HCT116 (cell line): ENCODE measurements around the gene SUFU. TPM values are rescaled to one million over a fixed set of nuclear protein-coding genes. Genes with fewer than 3 reads are reported as not detected.

Experiments used
- ATAC-seq: fragments of 200-7000 bp; cut with Tn5 transposase; 2 replicates; pipeline ENCODE4 v1.9.1; 2020; ENCODE audit warnings: mild to moderate bottlenecking, moderate library complexity
- BruUV-seq: library from RNA; stranded (reverse); fragments of 400-500 nt; replicated peaks from 2 replicates; lab custom pipeline; 2021; lab: Mats Ljungman, UMichigan
- CTCF ChIA-PET: fragments of 300-600 bp; sonication (Branson Sonifier 250); formaldehyde crosslinking; loops from one replicate; lab custom pipeline; 2021; ENCODE audit warnings: antibody characterized with exemption; lab: Charles Lee
- POLR2A ChIA-PET: fragments of 300-600, 350-600 bp; sonication (Branson Sonifier 250); formaldehyde crosslinking; loops from one replicate; lab custom pipeline; 2021; ENCODE audit warnings: antibody characterized with exemption; lab: Charles Lee
- RAD21 ChIA-PET, 2 experiments: fragments of 300-600 bp; sonication (Branson Sonifier 250); formaldehyde crosslinking; loops; one replicate each; lab custom pipeline; 2023; ENCODE audit warnings: low total read pairs in 2 of 2; ENCODE audit not compliant: uncharacterized antibody in 2 of 2, unreplicated experiment in 2 of 2, low non-redundant PET in 1 of 2; lab: Charles Lee
- DNase-seq: peaks from one replicate; pipeline ENCODE4 v3.0.0-alpha.2; 2010; ENCODE audit warnings: low read depth, low spot score
- H2AFZ ChIP-seq: fragments of 200-600 bp; shearing (Covaris generic), sonication (generic); 2 replicates; pipeline ENCODE4 v1.6.1; 2017; ENCODE audit warnings: low read depth, mixed run types, mixed read lengths, antibody characterized with exemption, low read length; ENCODE audit not compliant: poor library complexity, severe bottlenecking
- H3K27ac ChIP-seq: 2 replicates; pipeline ENCODE4 v1.5.1; 2012; ENCODE audit warnings: low read depth, low read length
- H3K27me3 ChIP-seq: fragments of 200-600 bp; sonication (generic); 2 replicates; pipeline ENCODE4 v1.6.1; 2016; ENCODE audit warnings: mixed run types, low read length, mixed read lengths; ENCODE audit not compliant: insufficient read depth
- H3K36me3 ChIP-seq, 2 experiments: fragments of 200-500 bp in 1 of 2; fragments of 200-600 bp in 1 of 2; sonication (Bioruptor generic) in 1 of 2; sonication (generic) in 1 of 2; 2 replicates each; pipeline versions ENCODE4 v1.5.1 to v1.6.1; 2014 to 2016; ENCODE audit warnings: low read length in 2 of 2, inconsistent platforms in 1 of 2, mixed read lengths in 1 of 2, mixed run types in 1 of 2; ENCODE audit not compliant: insufficient read depth in 2 of 2, control insufficient read depth in 1 of 2
- H3K4me1 ChIP-seq, 2 experiments: fragments of 200-600 bp in 1 of 2; sonication (generic) in 1 of 2; 2 replicates each; pipeline versions ENCODE4 v1.5.1 to v1.6.1; 2012 to 2017; ENCODE audit warnings: low read length in 2 of 2, inconsistent platforms in 1 of 2, mild to moderate bottlenecking in 1 of 2, mixed read lengths in 1 of 2, mixed run types in 1 of 2, moderate library complexity in 1 of 2; ENCODE audit not compliant: insufficient read depth in 2 of 2, control insufficient read depth in 1 of 2
- H3K4me2 ChIP-seq: fragments of 200-600 bp; sonication (generic); 2 replicates; pipeline ENCODE4 v1.6.1; 2017; ENCODE audit warnings: mixed run types, low read length, mixed read lengths
- H3K4me3 ChIP-seq, 2 experiments: fragments of 200-600 bp in 1 of 2; sonication (generic) in 1 of 2; replicated peaks in 1 of 2; 2 replicates each; pipeline ENCODE4 v1.5.1; 2011 to 2016; ENCODE audit warnings: low read length in 2 of 2, control low read depth in 1 of 2, low read depth in 1 of 2, mild to moderate bottlenecking in 1 of 2, mixed read lengths in 1 of 2, mixed run types in 1 of 2
- H3K79me2 ChIP-seq: fragments of 200-600 bp; sonication (generic); 2 replicates; pipeline ENCODE4 v1.6.1; 2017; ENCODE audit warnings: mild to moderate bottlenecking, mixed run types, low read length, moderate library complexity, mixed read lengths; ENCODE audit not compliant: insufficient read depth
- H3K9ac ChIP-seq: fragments of 200-600 bp; sonication (generic); 2 replicates; pipeline ENCODE4 v1.6.1; 2016; ENCODE audit warnings: low read length, mixed read lengths
- H3K9me2 ChIP-seq: fragments of 200-600 bp; sonication (generic), shearing (Covaris generic); 2 replicates; pipeline ENCODE4 v1.6.1; 2017; ENCODE audit warnings: mixed run types, mild to moderate bottlenecking, moderate library complexity; ENCODE audit not compliant: insufficient read depth
- H3K9me3 ChIP-seq, 2 experiments: fragments of 200-500 bp in 1 of 2; fragments of 200-600 bp in 1 of 2; sonication (Bioruptor generic) in 1 of 2; sonication (generic) in 1 of 2; 2 replicates each; pipeline ENCODE4 v1.6.1; 2014 to 2017; ENCODE audit warnings: low read length in 2 of 2, mixed read lengths in 2 of 2, inconsistent platforms in 1 of 2, low read depth in 1 of 2, mild to moderate bottlenecking in 1 of 2, mixed run types in 1 of 2, moderate library complexity in 1 of 2; ENCODE audit not compliant: control insufficient read depth in 1 of 2, insufficient read depth in 1 of 2
- H4K20me1 ChIP-seq: fragments of 200-600 bp; sonication (generic), shearing (Covaris generic); 2 replicates; pipeline ENCODE4 v1.6.1; 2017; ENCODE audit warnings: mixed run types, mild to moderate bottlenecking, moderate library complexity; ENCODE audit not compliant: insufficient read depth
- CBX3 ChIP-seq: IDR thresholded peaks from 2 replicates; pipeline ENCODE4 v1.6.1; 2012; ENCODE audit warnings: low read depth
- CEBPB ChIP-seq: IDR thresholded peaks from 2 replicates; pipeline ENCODE4 v1.6.1; 2012; ENCODE audit warnings: low read depth
- EGR1 ChIP-seq: IDR thresholded peaks from 2 replicates; pipeline ENCODE4 v1.6.1; 2012; ENCODE audit warnings: low read depth
- EZH2phosphoT487 ChIP-seq: fragments of 200-600 bp; IDR thresholded peaks from 2 replicates; pipeline ENCODE4 v1.6.1; 2018; ENCODE audit warnings: antibody characterized with exemption, borderline replicate concordance
- JUND ChIP-seq: IDR thresholded peaks from 2 replicates; pipeline ENCODE4 v1.6.1; 2012
- POLR2A ChIP-seq: IDR thresholded peaks from 2 replicates; pipeline ENCODE4 v1.7.0; 2011; ENCODE audit warnings: borderline replicate concordance; ENCODE audit not compliant: insufficient read depth, insufficient read length; ENCODE audit errors: extremely low read depth
- POLR2AphosphoS5 ChIP-seq: IDR thresholded peaks from 2 replicates; pipeline ENCODE4 v1.6.1; 2011; ENCODE audit warnings: mild to moderate bottlenecking, low read depth, low read length, moderate library complexity
- RAD21 ChIP-seq: IDR thresholded peaks from 2 replicates; pipeline ENCODE4 v1.6.1; 2012; ENCODE audit warnings: low read depth, mild to moderate bottlenecking
- SP1 ChIP-seq: IDR thresholded peaks from 2 replicates; pipeline ENCODE4 v1.6.1; 2012; ENCODE audit warnings: low read depth
- SRF ChIP-seq: IDR thresholded peaks from 2 replicates; pipeline ENCODE4 v1.6.1; 2012; ENCODE audit warnings: low read depth
- ZFX ChIP-seq: fragments of 450-650 bp; IDR thresholded peaks from 2 replicates; pipeline ENCODE4 v1.6.1; 2017
- intact Hi-C: fragments of 100-400 bp; cut with micrococcal nuclease; formaldehyde crosslinking; loops from 2 replicates; pipeline ENCODE4 v1.10.0; 2022
- total RNA-seq: library from RNA; stranded (reverse); gene quantifications from one replicate; pipeline ENCODE4 v1.2.1, GENCODE V29; 2021; ENCODE audit not compliant: unreplicated experiment
- TF ChIP-seq, protein P1 (sequence below), 3 experiments: fragments of 200-600 bp in 1 of 3; sonication (generic) in 1 of 3; IDR thresholded peaks in 2 of 3; conservative IDR thresholded peaks in 1 of 3; 2 replicates each; pipeline ENCODE4 v1.5.1; 2012 to 2017; ENCODE audit warnings: low read depth in 2 of 3, low read length in 2 of 3, antibody characterized with exemption in 1 of 3, borderline replicate concordance in 1 of 3, control low read depth in 1 of 3, mild to moderate bottlenecking in 1 of 3, mixed read lengths in 1 of 3, mixed run types in 1 of 3, moderate library complexity in 1 of 3; ENCODE audit not compliant: insufficient read depth in 1 of 3
- TF ChIP-seq, protein P2 (sequence below): IDR thresholded peaks from 2 replicates; pipeline ENCODE4 v1.6.1; 2012
- TF ChIP-seq, protein P3 (sequence below): IDR thresholded peaks from 2 replicates; pipeline ENCODE4 v1.6.1; 2012; ENCODE audit warnings: low read depth
- TF ChIP-seq, protein P4 (sequence below): IDR thresholded peaks from 2 replicates; pipeline ENCODE4 v1.6.1; 2011; ENCODE audit warnings: mild to moderate bottlenecking, low read length, moderate library complexity; ENCODE audit not compliant: insufficient replicate concordance; ENCODE audit errors: extremely low read depth
- TF ChIP-seq, protein P5 (sequence below): IDR thresholded peaks from 2 replicates; pipeline ENCODE4 v1.6.1; 2012

SUFU gene
- total RNA-seq, 1 experiment from 2014 or later = 18.8 TPM

DNA sequence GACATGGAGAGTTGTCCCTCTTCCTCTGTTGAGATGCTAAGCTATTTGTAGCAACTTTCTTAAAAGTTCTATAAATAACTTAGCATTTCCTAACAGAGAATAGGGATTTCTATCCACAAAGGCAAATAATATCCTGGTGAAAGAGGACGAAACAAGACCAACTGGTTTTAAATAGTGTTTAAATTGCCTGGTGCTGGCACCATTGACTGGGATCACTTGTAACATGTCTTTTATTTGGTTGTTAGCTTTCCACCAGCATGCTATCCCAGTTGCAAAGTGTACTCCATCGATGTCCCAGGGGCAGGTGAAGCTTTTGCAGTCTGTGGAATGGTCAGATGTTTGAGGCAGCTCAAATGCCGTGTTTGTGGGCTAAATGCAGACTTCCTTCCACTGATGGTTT, 3.7 kb downstream of the SUFU start:
- intact Hi-C loops = no loop called here
- H3K9ac ChIP-seq = no peak overlapping the region
- peaks cover 25% of the 10 kb centered on the region for H3K79me2 ChIP-seq
- H3K9me2 ChIP-seq = no peaks in the 10 kb centered on the region
- peaks cover 8 to 24% of the 10 kb centered on the region in 2 experiments for H3K36me3 ChIP-seq
- DNase-seq (no peak), ATAC-seq (no peak)
- no peaks in the 10 kb centered on the region for H3K9me3 ChIP-seq
- no peak overlapping the region for H3K27ac ChIP-seq
- H3K4me3 ChIP-seq = no peak overlapping the region
- H3K4me1 ChIP-seq = peaks cover 10 to 17% of the 10 kb centered on the region in 2 experiments
- POLR2A ChIA-PET = interaction anchor here (0.7 kb wide), 1 partner anchor 108 kb away, joined by 3 read pairs; no protein-coding TSS in a partner anchor
- CTCF ChIA-PET = interaction anchor here (3.4 kb wide), 1 partner anchor 76 kb away, joined by 12 read pairs; no protein-coding TSS in a partner anchor
- no peak overlapping the region for H2AFZ ChIP-seq
- BruUV-seq = no TSS peak
- TF ChIP-seq, protein P1, sequence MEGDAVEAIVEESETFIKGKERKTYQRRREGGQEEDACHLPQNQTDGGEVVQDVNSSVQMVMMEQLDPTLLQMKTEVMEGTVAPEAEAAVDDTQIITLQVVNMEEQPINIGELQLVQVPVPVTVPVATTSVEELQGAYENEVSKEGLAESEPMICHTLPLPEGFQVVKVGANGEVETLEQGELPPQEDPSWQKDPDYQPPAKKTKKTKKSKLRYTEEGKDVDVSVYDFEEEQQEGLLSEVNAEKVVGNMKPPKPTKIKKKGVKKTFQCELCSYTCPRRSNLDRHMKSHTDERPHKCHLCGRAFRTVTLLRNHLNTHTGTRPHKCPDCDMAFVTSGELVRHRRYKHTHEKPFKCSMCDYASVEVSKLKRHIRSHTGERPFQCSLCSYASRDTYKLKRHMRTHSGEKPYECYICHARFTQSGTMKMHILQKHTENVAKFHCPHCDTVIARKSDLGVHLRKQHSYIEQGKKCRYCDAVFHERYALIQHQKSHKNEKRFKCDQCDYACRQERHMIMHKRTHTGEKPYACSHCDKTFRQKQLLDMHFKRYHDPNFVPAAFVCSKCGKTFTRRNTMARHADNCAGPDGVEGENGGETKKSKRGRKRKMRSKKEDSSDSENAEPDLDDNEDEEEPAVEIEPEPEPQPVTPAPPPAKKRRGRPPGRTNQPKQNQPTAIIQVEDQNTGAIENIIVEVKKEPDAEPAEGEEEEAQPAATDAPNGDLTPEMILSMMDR (IDR thresholded peaks at IDR 0.05 in 2 of 3, conservative IDR thresholded peaks at IDR 0.05 in 1 of 3; ENCODE audit: borderline replicate concordance in 1 of 3, insufficient read depth in 1 of 3, low read depth in 2 of 3, low read length in 2 of 3) = no peak
- TF ChIP-seq CEBPB (no peak), JUND (no peak), POLR2AphosphoS5 (no peak), EZH2phosphoT487 (no peak), SRF (no peak), POLR2A (no peak), ZFX (no peak), CBX3 (no peak), EGR1 (no peak), RAD21 (no peak), SP1 (no peak)
- TF ChIP-seq, protein P2, sequence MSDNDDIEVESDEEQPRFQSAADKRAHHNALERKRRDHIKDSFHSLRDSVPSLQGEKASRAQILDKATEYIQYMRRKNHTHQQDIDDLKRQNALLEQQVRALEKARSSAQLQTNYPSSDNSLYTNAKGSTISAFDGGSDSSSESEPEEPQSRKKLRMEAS = no peak
- TF ChIP-seq, protein P3, sequence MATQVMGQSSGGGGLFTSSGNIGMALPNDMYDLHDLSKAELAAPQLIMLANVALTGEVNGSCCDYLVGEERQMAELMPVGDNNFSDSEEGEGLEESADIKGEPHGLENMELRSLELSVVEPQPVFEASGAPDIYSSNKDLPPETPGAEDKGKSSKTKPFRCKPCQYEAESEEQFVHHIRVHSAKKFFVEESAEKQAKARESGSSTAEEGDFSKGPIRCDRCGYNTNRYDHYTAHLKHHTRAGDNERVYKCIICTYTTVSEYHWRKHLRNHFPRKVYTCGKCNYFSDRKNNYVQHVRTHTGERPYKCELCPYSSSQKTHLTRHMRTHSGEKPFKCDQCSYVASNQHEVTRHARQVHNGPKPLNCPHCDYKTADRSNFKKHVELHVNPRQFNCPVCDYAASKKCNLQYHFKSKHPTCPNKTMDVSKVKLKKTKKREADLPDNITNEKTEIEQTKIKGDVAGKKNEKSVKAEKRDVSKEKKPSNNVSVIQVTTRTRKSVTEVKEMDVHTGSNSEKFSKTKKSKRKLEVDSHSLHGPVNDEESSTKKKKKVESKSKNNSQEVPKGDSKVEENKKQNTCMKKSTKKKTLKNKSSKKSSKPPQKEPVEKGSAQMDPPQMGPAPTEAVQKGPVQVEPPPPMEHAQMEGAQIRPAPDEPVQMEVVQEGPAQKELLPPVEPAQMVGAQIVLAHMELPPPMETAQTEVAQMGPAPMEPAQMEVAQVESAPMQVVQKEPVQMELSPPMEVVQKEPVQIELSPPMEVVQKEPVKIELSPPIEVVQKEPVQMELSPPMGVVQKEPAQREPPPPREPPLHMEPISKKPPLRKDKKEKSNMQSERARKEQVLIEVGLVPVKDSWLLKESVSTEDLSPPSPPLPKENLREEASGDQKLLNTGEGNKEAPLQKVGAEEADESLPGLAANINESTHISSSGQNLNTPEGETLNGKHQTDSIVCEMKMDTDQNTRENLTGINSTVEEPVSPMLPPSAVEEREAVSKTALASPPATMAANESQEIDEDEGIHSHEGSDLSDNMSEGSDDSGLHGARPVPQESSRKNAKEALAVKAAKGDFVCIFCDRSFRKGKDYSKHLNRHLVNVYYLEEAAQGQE = no peak
- TF ChIP-seq, protein P4, sequence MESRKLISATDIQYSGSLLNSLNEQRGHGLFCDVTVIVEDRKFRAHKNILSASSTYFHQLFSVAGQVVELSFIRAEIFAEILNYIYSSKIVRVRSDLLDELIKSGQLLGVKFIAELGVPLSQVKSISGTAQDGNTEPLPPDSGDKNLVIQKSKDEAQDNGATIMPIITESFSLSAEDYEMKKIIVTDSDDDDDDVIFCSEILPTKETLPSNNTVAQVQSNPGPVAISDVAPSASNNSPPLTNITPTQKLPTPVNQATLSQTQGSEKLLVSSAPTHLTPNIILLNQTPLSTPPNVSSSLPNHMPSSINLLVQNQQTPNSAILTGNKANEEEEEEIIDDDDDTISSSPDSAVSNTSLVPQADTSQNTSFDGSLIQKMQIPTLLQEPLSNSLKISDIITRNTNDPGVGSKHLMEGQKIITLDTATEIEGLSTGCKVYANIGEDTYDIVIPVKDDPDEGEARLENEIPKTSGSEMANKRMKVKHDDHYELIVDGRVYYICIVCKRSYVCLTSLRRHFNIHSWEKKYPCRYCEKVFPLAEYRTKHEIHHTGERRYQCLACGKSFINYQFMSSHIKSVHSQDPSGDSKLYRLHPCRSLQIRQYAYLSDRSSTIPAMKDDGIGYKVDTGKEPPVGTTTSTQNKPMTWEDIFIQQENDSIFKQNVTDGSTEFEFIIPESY = no peak
- TF ChIP-seq, protein P5, sequence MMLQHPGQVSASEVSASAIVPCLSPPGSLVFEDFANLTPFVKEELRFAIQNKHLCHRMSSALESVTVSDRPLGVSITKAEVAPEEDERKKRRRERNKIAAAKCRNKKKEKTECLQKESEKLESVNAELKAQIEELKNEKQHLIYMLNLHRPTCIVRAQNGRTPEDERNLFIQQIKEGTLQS = no peak
- RAD21 ChIA-PET = no interaction called here
- no peaks in the 10 kb centered on the region for H3K27me3 ChIP-seq
- H4K20me1 ChIP-seq = no peaks in the 10 kb centered on the region
- H3K4me2 ChIP-seq = no peak overlapping the region
